H1 (cell line): ENCODE results near the gene SH3RF2.

Source experiments
- ATF2 ChIP-seq: IDR thresholded peaks from 2 replicates; pipeline ENCODE4 v1.6.1; 2012; ENCODE audit warnings: low read length, inconsistent platforms
- CBX8 ChIP-seq: fragments of 300-800, 300-1000 bp; sonication (generic); IDR thresholded peaks from 2 replicates; pipeline ENCODE4 v1.7.1; 2016; ENCODE audit warnings: low read depth, low read length, borderline replicate concordance
- CTCF ChIP-seq, 3 experiments: IDR thresholded peaks; 1 replicate in 2 of 3; 2 replicates in 1 of 3; pipeline versions ENCODE4 v1.5.1 to v1.6.1; 2011; ENCODE audit warnings: low read length in 3 of 3, mild to moderate bottlenecking in 3 of 3, inconsistent platforms in 2 of 3, low read depth in 1 of 3, moderate library complexity in 1 of 3; ENCODE audit not compliant: insufficient read depth in 1 of 3; ENCODE audit errors: control extremely low read depth in 1 of 3
- POLR2AphosphoS5 ChIP-seq: IDR thresholded peaks from 2 replicates; pipeline ENCODE4 v1.6.1; 2011; ENCODE audit warnings: low read depth, low read length
- YY1 ChIP-seq: IDR thresholded peaks from 2 replicates; pipeline ENCODE4 v1.6.1; 2011; ENCODE audit warnings: low read depth, mild to moderate bottlenecking, low read length

- TF ChIP-seq POLR2AphosphoS5, result no peak
- TF ChIP-seq CBX8, result no peak
- no peak for TF ChIP-seq CTCF (IDR thresholded peaks at IDR 0.05; ENCODE audit: control extremely low read depth in 1 of 3, insufficient read depth in 1 of 3, low read depth in 1 of 3, low read length in 3 of 3)
- no peak for TF ChIP-seq YY1
- no peak for TF ChIP-seq ATF2
These were observed 29.4 kb downstream of the SH3RF2 start for GRCh38 chr5:145965804-145966203.
